Fibroblast of skin of abdomen (primary cell): ENCODE data around the gene TRIM64. TPM values are rescaled to one million over a fixed set of nuclear protein-coding genes. Genes with fewer than 3 reads are reported as not detected.
"Not testable (repeated sequence)": the region's sequence is repeated elsewhere in the genome, so short reads cannot be mapped to it uniquely, and the experiment has no call there.

Experiments used
- DNase-seq: peaks from one replicate; pipeline ENCODE4 v3.0.0-alpha.2; 2013
- polyA plus RNA-seq, 2 experiments: library from polyadenylated mRNA; unstranded; fragments of 120-200 nt; gene quantifications; one replicate each; pipeline ENCODE4 v1.2.1, GENCODE V29; 2013; ENCODE audit not compliant: insufficient read length in 2 of 2

Gene TRIM64, protein sequence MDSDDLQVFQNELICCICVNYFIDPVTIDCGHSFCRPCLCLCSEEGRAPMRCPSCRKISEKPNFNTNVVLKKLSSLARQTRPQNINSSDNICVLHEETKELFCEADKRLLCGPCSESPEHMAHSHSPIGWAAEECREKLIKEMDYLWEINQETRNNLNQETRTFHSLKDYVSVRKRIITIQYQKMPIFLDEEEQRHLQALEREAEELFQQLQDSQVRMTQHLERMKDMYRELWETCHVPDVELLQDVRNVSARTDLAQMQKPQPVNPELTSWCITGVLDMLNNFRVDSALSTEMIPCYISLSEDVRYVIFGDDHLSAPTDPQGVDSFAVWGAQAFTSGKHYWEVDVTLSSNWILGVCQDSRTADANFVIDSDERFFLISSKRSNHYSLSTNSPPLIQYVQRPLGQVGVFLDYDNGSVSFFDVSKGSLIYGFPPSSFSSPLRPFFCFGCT
- polyA plus RNA-seq (2013, experiment 1 of 2; ENCODE audit: insufficient read length): not detected
- not detected for polyA plus RNA-seq (2013, experiment 2 of 2; ENCODE audit: insufficient read length)

GRCh38 chr11:89965737-89966136 lies at the start of gene TRIM64:
TSS of gene TRIM64 (plus strand) at chr11:89966037. CDS start at chr11:89968504, 2,467 bp downstream.
- DNase-seq: not testable (repeated sequence)

DNA sequence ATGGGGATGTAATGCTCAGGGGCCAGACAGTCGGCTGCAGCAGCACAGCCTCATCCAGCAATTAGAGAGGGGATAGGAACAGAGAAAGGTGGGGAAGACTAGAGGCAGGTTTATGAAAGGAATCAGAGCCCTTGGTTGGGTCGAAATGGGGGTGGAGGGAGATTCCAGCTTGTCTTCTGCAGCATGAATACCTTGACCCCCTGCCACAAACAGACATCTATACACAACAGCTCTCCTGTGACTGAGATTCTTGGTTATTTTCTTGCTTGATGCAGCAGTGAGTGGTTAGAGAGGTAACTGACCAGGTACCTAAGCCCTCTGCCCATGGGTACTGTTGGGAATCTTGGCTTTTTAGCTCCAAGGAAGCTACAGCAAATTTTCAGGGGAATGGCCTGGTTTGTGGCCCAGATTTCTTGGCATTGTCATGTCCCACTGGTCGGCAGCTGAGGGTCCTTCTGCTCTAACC lies 43.6 kb upstream of the TRIM64 start, which contains the start of gene TRIM49D1:
Gene TRIM49D1 (minus strand): TSS at position 51 of the 466 bp plus-strand sequence. CDS start 4,535 bp downstream, outside the sequence.
- no peak for DNase-seq

DNA sequence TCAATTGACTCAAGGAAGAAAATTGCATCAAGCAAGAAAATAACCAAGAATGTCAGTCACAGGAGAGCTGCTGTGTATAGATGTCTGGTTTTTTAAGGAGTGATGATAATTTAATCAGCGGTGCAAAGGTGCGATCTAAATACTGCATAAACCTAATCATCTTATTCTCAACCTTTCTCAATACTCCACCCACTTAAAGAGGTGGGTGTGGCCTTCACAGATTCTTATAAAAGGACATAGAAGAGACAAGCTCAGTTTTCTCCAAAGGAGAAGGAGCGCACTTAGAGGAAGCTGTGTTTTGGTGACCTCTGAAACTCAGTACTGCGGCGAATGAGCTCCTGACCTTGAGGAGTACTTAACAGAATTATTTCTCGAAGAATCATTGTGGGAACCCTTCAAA lies 42.1 kb upstream of the TRIM64 start, which contains the start of gene TRIM49D2:
Gene TRIM49D2 (plus strand): TSS at position 301 of the 400 bp plus-strand sequence. CDS start 2,698 bp downstream, outside the sequence.
- DNase-seq: not testable (repeated sequence)

DNA sequence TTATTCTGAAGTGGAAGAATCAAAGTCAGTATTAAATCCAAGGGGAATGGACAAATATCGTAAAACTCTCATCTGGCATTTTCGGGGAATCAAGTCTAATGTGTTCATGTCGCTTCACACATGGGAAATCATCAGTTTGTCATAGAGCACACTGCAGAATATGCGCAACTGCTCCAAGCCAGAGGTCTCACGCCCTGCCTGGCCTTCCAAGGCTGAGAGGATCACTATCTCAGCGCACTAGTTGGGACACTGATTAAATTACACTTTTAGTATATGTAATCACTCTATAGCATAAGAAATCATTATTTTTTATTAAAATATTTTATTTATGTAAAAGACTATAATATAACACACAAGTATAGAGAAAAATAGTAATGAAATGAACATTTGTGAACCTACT lies 5.0 kb upstream of the TRIM64 start:
- not testable (repeated sequence) for DNase-seq
